Esophagus muscularis mucosa (tissue), 4 donors: ENCODE measurements around the gene SPDL1. TPM values are rescaled to one million over a fixed set of nuclear protein-coding genes. Genes with fewer than 3 reads are reported as not detected.

Experiments
- DNase-seq: peaks from one replicate; pipeline ENCODE4 v3.0.0-alpha.2; 2017; ENCODE audit errors: extremely low spot score
- H3K27ac ChIP-seq, 4 donors: fragments of 200-600 bp; sonication (generic); replicated peaks in 1 of 4; 1 replicate in 3 of 4; 2 replicates in 1 of 4; pipeline ENCODE4 v1.5.1; 2016 to 2019; ENCODE audit warnings: mild to moderate bottlenecking in 1 of 4
- H3K27me3 ChIP-seq, 4 donors: fragments of 200-600 bp; sonication (generic); one replicate each; pipeline versions ENCODE4 v1.5.1 to v1.6.0; 2016 to 2019
- H3K36me3 ChIP-seq, 4 donors: fragments of 200-600 bp; sonication (generic); one replicate each; pipeline ENCODE4 v1.5.1; 2016 to 2019
- H3K4me1 ChIP-seq, 4 donors: fragments of 200-600 bp; sonication (generic); one replicate each; pipeline ENCODE4 v1.5.1; 2016 to 2019
- H3K4me3 ChIP-seq, 4 donors: fragments of 200-600 bp; sonication (generic); 1 replicate in 2 of 4; 2 replicates in 2 of 4; pipeline ENCODE4 v1.5.1; 2016 to 2019; ENCODE audit warnings: mild to moderate bottlenecking in 4 of 4, moderate library complexity in 1 of 4
- H3K9me3 ChIP-seq, 4 donors: fragments of 200-600 bp; sonication (generic); 1 replicate in 3 of 4; 2 replicates in 1 of 4; pipeline ENCODE4 v1.5.1; 2016 to 2019
- EP300 ChIP-seq: sonication (generic); formaldehyde crosslinking; IDR thresholded peaks from one replicate; pipeline ENCODE4 v1.6.1; 2017; ENCODE audit warnings: antibody characterized with exemption
- POLR2A ChIP-seq: fragments of 450-650 bp; IDR thresholded peaks from one replicate; pipeline ENCODE4 v1.6.1; 2017; ENCODE audit warnings: antibody characterized with exemption, moderate library complexity, mild to moderate bottlenecking, low read depth
- POLR2AphosphoS5 ChIP-seq, 2 donors: sonication (generic); formaldehyde crosslinking; IDR thresholded peaks; one replicate each; pipeline ENCODE4 v1.6.1; 2017; ENCODE audit warnings: antibody characterized with exemption in 2 of 2
- WGBS: methylation state at CpG from one replicate; pipeline ENCODE4 v1.1.5; 2018; 5-methylcytosine and 5-hydroxymethylcytosine counted together
- intact Hi-C: fragments of 100-400 bp; cut with DNase I; formaldehyde crosslinking; loops from one replicate; pipeline ENCODE4 v1.15.1; 2023
- small RNA-seq, 3 donors: library from RNA; depleted of rRNA; stranded (forward); fragments of <200 nt; gene quantifications; one replicate each; pipeline ENCODE3, GENCODE V24; 2016
- total RNA-seq, 4 donors: library from RNA; depleted of rRNA; stranded (reverse); fragments of >200 nt; gene quantifications; one replicate each; pipeline versions ENCODE4 v1.1.0 to v1.2.1, GENCODE V29; 2016
- TF ChIP-seq, protein P1 (sequence below), 3 experiments: fragments of 200-600 bp in 2 of 3; fragments of 450-650 bp in 1 of 3; sonication (generic) in 2 of 3; IDR thresholded peaks; one replicate each; pipeline ENCODE4 v1.5.1; 2017 to 2019; ENCODE audit warnings: antibody characterized with exemption in 3 of 3, mild to moderate bottlenecking in 2 of 3, moderate library complexity in 1 of 3

Gene SPDL1
- total RNA-seq, 4 donors from 2014 or later, result 3.5 to 12.0 (median 7.0) TPM

DNA sequence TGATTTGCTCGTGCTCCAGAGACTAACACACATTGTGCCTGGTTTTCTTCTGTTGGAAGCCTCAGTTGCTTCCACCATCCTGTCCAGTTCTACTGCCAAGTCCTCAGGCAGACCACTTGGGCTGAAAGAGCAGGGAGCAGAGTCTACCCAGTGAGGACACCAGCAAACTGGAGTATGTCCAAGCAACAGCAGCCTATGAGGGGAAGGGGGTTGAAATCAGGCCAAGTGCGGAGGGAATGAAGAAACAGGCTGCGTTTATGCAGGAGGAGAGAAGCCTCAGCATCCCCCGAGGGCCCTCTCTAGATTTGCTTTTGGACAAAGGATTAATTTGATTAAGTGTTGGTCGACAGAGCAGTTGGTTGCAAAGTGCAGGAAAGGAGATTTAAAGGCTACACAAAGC lies 68.0 kb downstream of the SPDL1 start:
- H3K36me3 ChIP-seq, result no peaks in the 10 kb centered on the region
- 49% methylated on average over 5 of the region's 5 CpGs for WGBS
- no peak for DNase-seq
- no peaks in the 10 kb centered on the region for H3K9me3 ChIP-seq
- intact Hi-C loops, result no loop called here
- H3K27ac ChIP-seq, result no peak overlapping the region
- no peak overlapping the region for H3K4me3 ChIP-seq
- H3K4me1 ChIP-seq, result peaks cover 5 to 10% (median 7%) of the 10 kb centered on the region in 4 donors
- H3K27me3 ChIP-seq, result peaks cover 0 to 13% (median 0%) of the 10 kb centered on the region in 4 donors
- TF ChIP-seq POLR2A (no peak), POLR2AphosphoS5 (IDR thresholded peaks at IDR 0.05) (no peak), EP300 (no peak)
- TF ChIP-seq, protein P1, sequence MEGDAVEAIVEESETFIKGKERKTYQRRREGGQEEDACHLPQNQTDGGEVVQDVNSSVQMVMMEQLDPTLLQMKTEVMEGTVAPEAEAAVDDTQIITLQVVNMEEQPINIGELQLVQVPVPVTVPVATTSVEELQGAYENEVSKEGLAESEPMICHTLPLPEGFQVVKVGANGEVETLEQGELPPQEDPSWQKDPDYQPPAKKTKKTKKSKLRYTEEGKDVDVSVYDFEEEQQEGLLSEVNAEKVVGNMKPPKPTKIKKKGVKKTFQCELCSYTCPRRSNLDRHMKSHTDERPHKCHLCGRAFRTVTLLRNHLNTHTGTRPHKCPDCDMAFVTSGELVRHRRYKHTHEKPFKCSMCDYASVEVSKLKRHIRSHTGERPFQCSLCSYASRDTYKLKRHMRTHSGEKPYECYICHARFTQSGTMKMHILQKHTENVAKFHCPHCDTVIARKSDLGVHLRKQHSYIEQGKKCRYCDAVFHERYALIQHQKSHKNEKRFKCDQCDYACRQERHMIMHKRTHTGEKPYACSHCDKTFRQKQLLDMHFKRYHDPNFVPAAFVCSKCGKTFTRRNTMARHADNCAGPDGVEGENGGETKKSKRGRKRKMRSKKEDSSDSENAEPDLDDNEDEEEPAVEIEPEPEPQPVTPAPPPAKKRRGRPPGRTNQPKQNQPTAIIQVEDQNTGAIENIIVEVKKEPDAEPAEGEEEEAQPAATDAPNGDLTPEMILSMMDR (IDR thresholded peaks at IDR 0.05), result no peak

DNA sequence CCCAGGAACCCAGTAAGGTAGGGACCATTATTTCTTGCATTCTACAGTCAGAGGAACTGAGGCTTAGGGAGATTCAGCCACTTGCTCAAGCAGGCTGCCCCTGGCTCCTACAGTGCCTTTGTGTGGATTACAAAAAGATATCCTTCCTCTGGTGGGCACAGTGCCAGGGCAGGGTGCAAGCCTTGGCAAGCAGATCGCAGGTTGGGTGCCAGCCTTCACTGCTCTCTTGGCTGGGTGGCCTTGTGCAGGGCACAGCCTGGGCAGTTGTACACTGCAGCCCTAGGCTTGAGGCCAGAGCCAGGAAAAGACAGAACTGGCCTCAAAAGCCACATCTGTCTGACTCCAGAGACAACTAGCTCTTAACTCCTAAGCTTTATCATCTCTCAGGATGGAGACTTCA lies 68.5 kb downstream of the SPDL1 start:
- H3K36me3 ChIP-seq, result no peaks in the 10 kb centered on the region
- intact Hi-C loops, result no loop called here
- H3K4me3 ChIP-seq, result no peak overlapping the region
- peaks cover 0 to 8% (median 0%) of the 10 kb centered on the region in 4 donors for H3K27me3 ChIP-seq
- DNase-seq, result no peak
- no peak for TF ChIP-seq EP300
- peaks cover 5 to 10% (median 7%) of the 10 kb centered on the region in 4 donors for H3K4me1 ChIP-seq
- H3K27ac ChIP-seq, result no peak overlapping the region
- H3K9me3 ChIP-seq, result no peaks in the 10 kb centered on the region
- 17% methylated on average over 1 of the region's 1 CpG for whole genome bisulfite sequencing

DNA sequence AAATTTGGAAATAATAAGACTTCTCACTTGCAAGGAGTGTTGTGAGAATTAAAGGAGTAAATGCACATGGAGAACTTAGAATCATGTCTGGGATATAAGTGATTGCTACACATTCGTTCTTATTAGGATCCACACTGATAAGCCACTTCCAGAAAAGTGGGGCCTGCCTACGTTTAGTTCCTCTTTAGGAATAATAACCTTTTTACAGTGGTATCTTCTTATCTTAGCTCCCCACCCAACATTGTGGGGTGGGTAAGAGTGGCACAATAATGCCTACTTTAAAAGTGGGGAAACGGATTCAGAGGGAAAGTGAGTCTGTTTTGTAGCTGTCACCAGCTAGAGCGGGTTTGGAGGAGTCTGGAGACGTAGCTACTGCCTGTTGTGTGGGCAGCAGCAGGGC lies 69.5 kb downstream of the SPDL1 start:
- WGBS, result 94% methylated on average over 5 of the region's 5 CpGs
- no peak overlapping the region for H3K27ac ChIP-seq
- TF ChIP-seq POLR2AphosphoS5 (IDR thresholded peaks at IDR 0.05) (no peak), EP300 (no peak), POLR2A (no peak)
- TF ChIP-seq, protein P1 (IDR thresholded peaks at IDR 0.05), result no peak

More for the DNA sequence above, 69.5 kb downstream of the SPDL1 start:
- H3K27me3 ChIP-seq, result peaks cover 0 to 4% (median 0%) of the 10 kb centered on the region in 4 donors
- no peak overlapping the region for H3K4me3 ChIP-seq
- H3K4me1 ChIP-seq, result peaks cover 5 to 10% (median 7%) of the 10 kb centered on the region in 4 donors
- H3K9me3 ChIP-seq, result no peaks in the 10 kb centered on the region
- no peak for DNase-seq
- intact Hi-C loops, result no loop called here
- no peaks in the 10 kb centered on the region for H3K36me3 ChIP-seq

Small RNA genes within 50 kb of the gene (small RNA-seq; reads per million reads assigned to genes)
- 0 reads per million in 3 donors for gene RNU6-477P

Other genes with a start within 250 kb of the SPDL1 start
- gene DOCK2, start 53.5 kb downstream of the SPDL1 start, total RNA-seq, result 10 to 100 TPM in 3 of 4 donors, 1 to 10 TPM in 1; 9.2 to 18.3 (median 13.7) TPM